ENCODE data around the gene NFIC. TPM values are rescaled to one million over a fixed set of nuclear protein-coding genes. Genes with fewer than 3 reads are reported as not detected.
"Not testable (repeated sequence)": the region's sequence is repeated elsewhere in the genome, so short reads cannot be mapped to it uniquely, and the experiment has no call there.

NFIC gene
- 10 to 100 TPM; 25.2 to 26.2 (median 26.2) TPM for polyA plus RNA-seq (ENCODE audit: insufficient read length in 3 of 3)
- long read RNA-seq, donor 1, full-length matches to known transcripts: 4 of 4 reads
- long read RNA-seq, donor 1, partial matches to known transcripts: 0 of 4 reads
- long read RNA-seq, donor 1, other reads (novel, unspliced or antisense): 0 of 4 reads
- long read RNA-seq, donor 2, full-length matches to known transcripts: 2 of 1,136 reads
- long read RNA-seq, donor 2, partial matches to known transcripts: 1,108 of 1,136 reads
- long read RNA-seq, donor 2, other reads (novel, unspliced or antisense): 26 of 1,136 reads
- long read RNA-seq, donor 3, full-length matches to known transcripts: 6 of 6 reads
- long read RNA-seq, donor 3, partial matches to known transcripts: 0 of 6 reads
- long read RNA-seq, donor 3, other reads (novel, unspliced or antisense): 0 of 6 reads
- long read RNA-seq, donor 4, full-length matches to known transcripts: 2 of 2 reads
- long read RNA-seq, donor 4, partial matches to known transcripts: 0 of 2 reads
- long read RNA-seq, donor 4, other reads (novel, unspliced or antisense): 0 of 2 reads
- long read RNA-seq, donor 5, partial matches to known transcripts: 0 of 4 reads
- long read RNA-seq, donor 5, other reads (novel, unspliced or antisense): 0 of 4 reads
- long read RNA-seq, donor 6, partial matches to known transcripts: 213 of 1,057 reads
- long read RNA-seq, donor 6, other reads (novel, unspliced or antisense): 838 of 1,057 reads
- long read RNA-seq, donor 7, full-length matches to known transcripts: 6 of 6 reads
- long read RNA-seq, donor 7, partial matches to known transcripts: 0 of 6 reads
- long read RNA-seq, donor 7, other reads (novel, unspliced or antisense): 0 of 6 reads
- long read RNA-seq, donor 8, partial matches to known transcripts: 0 of 5 reads
- long read RNA-seq, donor 8, other reads (novel, unspliced or antisense): 0 of 5 reads
- long read RNA-seq, donor 9, full-length matches to known transcripts: 5 of 1,024 reads
- long read RNA-seq, donor 9, partial matches to known transcripts: 989 of 1,024 reads
- long read RNA-seq, donor 9, other reads (novel, unspliced or antisense): 30 of 1,024 reads
- long read RNA-seq, donor 10, transcript NFIC-202 (10 exons, 1,755 nt): major isoform, 8 of 9 reads
- long read RNA-seq, donor 10, partial matches to known transcripts: 0 of 9 reads
- long read RNA-seq, donor 10, other reads (novel, unspliced or antisense): 0 of 9 reads
- long read RNA-seq, donor 11, partial matches to known transcripts: 91 of 630 reads
- long read RNA-seq, donor 11, other reads (novel, unspliced or antisense): 537 of 630 reads
- long read RNA-seq, donor 12, partial matches to known transcripts: 557 of 1,625 reads
- long read RNA-seq, donor 12, other reads (novel, unspliced or antisense): 1,066 of 1,625 reads
- long read RNA-seq, donor 13, partial matches to known transcripts: 8 of 9 reads
- long read RNA-seq, donor 13, other reads (novel, unspliced or antisense): 0 of 9 reads
- long read RNA-seq, donor 14: 0 reads
- long read RNA-seq, donor 15: 0 reads
- long read RNA-seq, donor 16, full-length matches to known transcripts: 1 of 704 reads
- long read RNA-seq, donor 16, partial matches to known transcripts: 653 of 704 reads
- long read RNA-seq, donor 16, other reads (novel, unspliced or antisense): 50 of 704 reads

- DNase-seq: no peak
These were observed at the start of gene NFIC for GRCh38 chr19:3365836-3366752. Gene NFIC (plus strand): TSS chr19:3366583. CDS start chr19:3366637, 54 bp downstream.

- no peak for DNase-seq
These were observed 49.6 kb upstream of the NFIC start for GRCh38 chr19:3316659-3317207.

GRCh38 chr19:3319643-3320353 is 46.6 kb upstream of the NFIC start:
- DNase-seq: no peak

DNA sequence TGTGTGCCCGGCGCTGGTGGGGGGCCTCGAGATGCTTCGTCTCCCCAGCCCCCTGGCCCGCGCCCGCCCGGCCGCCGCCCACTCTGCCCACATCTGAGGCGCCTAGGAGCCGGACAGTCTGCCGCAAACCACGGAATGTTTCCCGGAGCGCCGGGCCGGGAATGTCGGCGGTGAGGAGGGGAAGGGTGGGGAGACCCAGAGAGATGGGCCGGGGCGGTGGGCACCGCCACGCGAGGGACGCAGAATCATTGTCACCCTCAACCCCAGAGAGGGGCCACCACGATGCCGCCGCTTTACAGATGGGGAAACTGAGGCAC is 46.1 kb upstream of the NFIC start:
- no peak for DNase-seq

DNA sequence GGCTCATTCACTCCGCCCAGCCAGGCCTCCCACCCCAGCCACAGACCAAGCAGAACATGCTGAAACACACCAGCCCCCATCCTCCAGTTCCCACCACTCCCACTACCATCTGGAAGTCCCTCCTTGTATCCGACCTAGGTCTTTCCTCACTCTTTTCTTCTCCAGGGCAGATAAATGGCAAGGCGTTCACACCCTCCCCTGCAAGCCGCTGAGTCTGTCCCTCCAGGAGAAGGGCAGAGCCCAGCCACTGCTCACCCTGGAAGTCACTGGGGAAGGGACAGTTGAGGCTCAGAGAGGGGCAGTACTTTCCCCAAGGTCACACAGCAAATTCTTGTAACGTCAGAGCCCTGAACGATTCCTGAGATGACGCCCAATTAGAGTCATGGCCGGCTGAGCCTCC is 45.5 kb upstream of the NFIC start:
- DNase-seq: no peak

DNA sequence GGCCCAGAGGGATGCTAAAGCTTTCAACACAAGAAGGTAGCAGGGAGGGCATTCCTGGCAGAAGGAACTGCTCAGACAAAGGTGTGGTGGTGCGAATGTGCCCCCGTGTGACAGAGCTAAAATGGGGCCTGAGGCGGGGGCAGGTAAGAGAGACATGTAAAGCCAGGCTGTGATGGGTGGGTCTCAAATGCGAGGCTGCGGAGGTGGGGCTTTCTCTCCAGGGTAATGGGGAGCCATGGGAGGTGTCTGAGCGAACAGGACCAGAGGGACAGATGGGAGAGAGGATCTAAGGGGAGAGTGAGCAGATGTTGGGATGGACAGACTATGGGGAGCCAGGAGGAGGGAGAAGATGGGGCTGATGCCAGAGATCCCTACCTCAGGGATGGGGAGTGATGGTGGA is 44.7 kb upstream of the NFIC start:
- no peak for DNase-seq

DNA sequence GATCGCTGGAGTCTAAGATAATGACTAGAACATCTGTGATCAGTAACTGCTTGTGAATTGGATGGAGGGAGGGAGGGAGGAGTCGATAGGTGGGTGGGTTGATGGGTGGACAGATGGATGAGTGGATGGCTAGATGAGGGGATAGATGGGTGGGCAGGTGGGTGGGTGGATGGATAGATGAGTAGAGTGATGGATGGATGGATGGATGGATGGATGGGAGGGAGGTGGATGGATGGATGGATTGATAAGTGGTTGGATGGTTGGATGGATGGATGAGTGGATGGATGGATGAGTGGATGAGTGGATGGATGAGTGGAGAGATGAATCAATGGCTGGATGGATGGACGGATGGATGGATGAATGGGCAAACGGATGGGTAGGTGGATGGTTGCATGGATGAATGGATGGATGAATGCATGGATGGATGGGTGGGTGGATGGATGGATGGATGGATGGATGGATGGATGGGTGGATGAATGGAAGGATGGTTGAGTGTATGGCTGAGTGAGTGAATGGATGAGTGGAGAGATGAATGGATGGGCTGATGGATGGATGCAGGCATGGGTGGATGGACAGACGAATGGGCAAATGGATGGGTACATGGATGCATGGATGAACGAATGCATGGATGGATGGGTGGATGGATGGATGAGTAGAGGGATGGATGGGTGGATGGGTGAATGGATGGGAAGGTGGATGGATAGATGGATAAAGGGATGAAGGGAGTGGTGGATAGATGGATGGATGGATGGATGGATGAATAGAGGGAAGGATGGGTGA is 44.0 kb upstream of the NFIC start:
- DNase-seq: no peak

- DNase-seq: no peak
These were observed 43.4 kb upstream of the NFIC start for GRCh38 chr19:3323026-3323425.

DNA sequence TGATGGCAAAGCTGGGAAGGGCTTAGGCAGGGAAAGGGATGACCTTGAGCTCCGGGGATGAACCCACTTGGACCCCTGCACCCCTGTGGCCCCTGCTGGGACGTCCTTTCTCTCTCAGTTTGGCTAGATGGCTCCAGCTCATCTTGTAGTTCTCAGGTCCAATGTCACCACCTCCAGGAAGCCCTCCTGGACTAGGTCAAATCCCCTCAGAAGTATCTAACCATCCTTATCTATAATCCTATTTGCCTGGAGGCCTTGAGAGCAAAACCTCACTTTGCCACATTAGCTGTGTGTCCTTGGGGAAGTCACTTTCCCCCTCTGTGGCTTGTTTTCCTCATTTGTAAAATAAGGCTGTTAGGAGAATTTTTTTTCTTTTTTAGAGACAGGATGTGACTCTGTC is 42.7 kb upstream of the NFIC start:
- DNase-seq: no peak

GRCh38 chr19:3324405-3324856 is 42.0 kb upstream of the NFIC start:
- no peak for DNase-seq

DNA sequence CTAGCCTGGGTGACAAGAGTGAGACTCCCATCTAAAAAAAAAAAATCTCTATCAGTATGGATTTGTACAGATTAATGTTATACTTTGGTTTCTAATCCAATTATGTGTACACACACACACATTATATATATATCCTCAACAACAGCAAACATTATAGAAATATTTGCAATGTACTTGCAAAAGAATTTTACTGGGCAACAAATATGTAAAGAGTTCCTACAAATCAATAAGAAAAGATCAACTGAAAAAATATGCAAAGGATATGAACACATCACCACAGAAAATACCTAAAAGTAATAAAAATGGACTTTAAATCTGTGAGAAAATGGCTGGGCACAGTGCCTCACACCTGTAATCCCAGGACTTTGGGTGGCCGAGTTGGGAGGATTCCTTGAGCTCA is 40.9 kb upstream of the NFIC start:
- DNase-seq: no peak

DNA sequence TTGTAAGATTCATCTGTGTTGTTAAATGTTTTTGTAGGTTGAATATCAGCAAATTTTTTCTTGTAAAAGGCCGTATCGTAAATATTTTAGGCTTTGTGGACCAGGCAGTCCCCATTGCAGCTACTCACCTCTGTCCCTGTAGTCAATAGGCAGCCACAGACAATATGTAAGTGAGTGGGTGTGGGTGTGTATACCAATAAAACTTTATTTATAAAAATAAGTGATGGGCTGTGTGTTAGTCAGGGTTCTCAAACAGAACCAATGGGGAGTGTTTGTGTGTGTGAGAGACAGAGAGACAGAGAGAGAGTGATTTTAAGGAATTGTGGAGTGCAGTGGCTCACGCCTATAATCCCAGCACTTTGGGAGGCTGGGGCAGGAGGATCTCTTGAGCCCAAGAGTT is 37.6 kb upstream of the NFIC start:
- no peak for DNase-seq

GRCh38 chr19:3330047-3330446 is 36.3 kb upstream of the NFIC start:
- no peak for DNase-seq

DNA sequence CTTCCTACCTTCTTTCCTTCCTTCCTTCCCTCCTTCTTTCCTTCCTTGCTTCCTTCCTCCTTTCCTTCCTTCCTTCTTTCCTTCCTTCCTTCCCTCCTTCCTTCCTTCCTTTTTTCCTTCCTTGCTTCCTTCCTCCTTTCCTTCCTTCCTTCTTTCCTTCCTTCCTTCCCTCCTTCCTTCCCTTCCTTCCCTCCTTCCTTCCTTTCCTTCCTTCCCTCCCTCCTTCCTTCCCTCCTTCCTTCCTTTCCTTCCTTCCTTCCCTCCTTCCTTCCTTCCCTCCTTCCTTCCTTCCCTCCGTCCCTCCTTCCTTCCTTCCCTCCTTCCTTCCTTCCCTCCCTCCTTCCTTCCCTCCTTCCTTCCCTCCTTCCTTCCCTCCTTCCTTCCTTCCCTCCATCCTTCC is 34.2 kb upstream of the NFIC start:
- DNase-seq: not testable (repeated sequence)

DNA sequence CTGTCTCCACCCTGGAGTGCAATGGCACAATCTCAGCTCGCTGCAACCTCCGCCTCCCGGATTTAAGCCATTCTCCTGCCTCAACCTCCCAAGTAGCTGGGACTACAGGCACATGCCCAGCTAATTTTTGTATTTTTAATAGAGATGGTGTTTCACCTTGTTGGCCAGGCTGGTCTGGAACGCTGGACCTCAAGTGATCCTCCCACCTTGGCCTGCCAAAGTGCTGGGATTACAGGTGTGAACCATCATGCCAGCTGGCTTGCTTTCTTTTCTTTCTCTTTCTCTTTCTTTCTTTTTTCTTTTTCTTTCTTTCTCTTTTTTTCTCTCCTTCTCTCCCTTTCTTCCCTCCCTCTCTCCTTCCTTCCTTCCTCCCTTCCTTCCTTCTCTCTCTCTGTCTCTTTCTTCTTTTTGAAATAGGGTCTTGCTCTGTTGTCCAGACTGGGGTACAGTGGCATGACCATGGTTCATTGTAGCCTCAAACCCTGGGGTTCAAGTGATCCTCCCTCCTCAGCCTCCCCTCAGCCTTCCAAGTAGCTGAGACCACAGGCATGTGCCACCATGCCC is 33.3 kb upstream of the NFIC start:
- no peak for DNase-seq

- DNase-seq: no peak
These were observed 32.7 kb upstream of the NFIC start for GRCh38 chr19:3333662-3334061.

- DNase-seq: not testable (repeated sequence)
These were observed 31.5 kb upstream of the NFIC start for GRCh38 chr19:3334749-3335430.
